NCI-H510A treated with DMSO at 0.1 percent for 48 hours (cell line): ENCODE results near the gene SEMA6A.
A peak's percentile ranks its signal among the peaks of the same experiment; 100 is the strongest.

Experiments
- DNase-seq: peaks from one replicate; lab custom pipeline; 2025; lab: John Stamatoyannopoulos, UW

Gene SEMA6A

GRCh38 chr5:116575326-116576052, 866 bp upstream of the SEMA6A start:
- DNase-seq = peak; percentile 45

- DNase-seq = no peak
These were observed 789 bp downstream of the SEMA6A start for GRCh38 chr5:116573702-116574366.

DNA sequence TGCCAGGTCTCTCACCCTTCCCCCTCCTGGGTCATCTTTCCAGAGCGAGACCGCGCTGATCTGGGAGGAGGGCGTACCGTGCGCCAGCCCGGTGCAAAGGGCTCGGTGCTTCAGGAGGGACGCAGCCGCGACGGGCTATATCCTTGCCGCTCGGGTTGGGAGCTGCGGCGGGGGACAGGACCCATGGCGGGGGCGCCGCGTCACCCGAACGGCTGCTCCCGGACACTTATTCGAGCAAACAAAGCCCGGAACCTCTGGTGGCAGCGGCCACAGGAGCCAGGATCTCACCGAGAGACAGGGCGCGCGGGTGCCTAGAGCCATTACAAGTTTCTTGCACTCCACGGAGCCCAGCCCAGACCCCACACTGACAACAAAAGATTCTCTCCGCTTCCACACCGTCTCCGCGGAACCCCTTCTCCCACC, 1.3 kb downstream of the SEMA6A start:
- DNase-seq = no peak

GRCh38 chr5:116572350-116573278, 2.0 kb downstream of the SEMA6A start:
- no peak for DNase-seq

GRCh38 chr5:116571568-116572349, 2.9 kb downstream of the SEMA6A start:
- DNase-seq = no peak

GRCh38 chr5:116569999-116570398, 4.6 kb downstream of the SEMA6A start:
- DNase-seq = no peak

GRCh38 chr5:116567106-116567505, 7.5 kb downstream of the SEMA6A start:
- DNase-seq = no peak

DNA sequence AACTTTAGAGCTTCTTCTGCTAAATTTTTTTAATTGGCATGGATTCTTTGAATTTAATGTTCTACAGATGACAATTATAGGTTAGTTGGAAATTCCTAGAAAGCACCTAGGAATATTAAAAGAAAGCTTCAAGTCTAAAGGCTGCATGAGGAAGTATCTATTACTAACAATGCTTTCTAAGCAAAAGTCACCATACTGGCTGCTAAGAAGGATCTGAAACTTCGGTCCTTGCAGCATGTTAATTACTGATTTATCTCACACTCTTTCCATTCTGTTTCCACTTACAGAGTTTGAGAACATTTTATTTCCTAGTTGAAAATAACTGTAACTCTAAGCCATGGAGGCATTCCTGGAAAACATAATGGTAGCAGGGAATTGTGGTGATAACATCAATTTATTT, 8.4 kb downstream of the SEMA6A start:
- DNase-seq = no peak

- DNase-seq = no peak
These were observed 9.7 kb downstream of the SEMA6A start for GRCh38 chr5:116564756-116565490.

GRCh38 chr5:116564312-116564711, 10.3 kb downstream of the SEMA6A start:
- DNase-seq = no peak

GRCh38 chr5:116563736-116564308, 10.8 kb downstream of the SEMA6A start:
- DNase-seq = no peak

- no peak for DNase-seq
These were observed 12.0 kb downstream of the SEMA6A start for GRCh38 chr5:116562669-116563068.

GRCh38 chr5:116561658-116562057, 13.0 kb downstream of the SEMA6A start:
- DNase-seq = no peak

DNA sequence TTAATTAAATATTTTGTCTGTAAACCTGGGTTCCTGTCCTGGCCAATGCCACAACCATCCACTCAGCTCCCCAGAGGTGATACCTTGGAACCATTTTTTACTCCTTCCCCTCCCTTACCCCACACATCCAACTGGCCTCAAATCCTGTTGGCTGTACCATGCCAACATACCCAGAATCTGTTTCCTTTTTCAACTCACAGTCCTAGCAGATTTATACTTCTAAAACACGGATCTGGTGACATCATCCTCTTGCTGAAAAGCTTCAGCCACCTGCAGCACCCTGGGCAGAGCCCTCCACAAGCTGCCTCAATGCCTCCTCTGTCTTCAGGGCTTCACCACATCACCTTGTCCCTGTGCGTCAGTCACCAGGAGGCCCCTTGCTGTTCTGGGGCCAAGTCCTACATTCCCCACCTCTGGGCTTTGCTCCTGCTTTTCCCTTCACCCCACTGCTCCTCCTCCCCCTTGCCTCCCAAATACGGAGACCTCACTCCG, 14.9 kb downstream of the SEMA6A start:
- no peak for DNase-seq

DNA sequence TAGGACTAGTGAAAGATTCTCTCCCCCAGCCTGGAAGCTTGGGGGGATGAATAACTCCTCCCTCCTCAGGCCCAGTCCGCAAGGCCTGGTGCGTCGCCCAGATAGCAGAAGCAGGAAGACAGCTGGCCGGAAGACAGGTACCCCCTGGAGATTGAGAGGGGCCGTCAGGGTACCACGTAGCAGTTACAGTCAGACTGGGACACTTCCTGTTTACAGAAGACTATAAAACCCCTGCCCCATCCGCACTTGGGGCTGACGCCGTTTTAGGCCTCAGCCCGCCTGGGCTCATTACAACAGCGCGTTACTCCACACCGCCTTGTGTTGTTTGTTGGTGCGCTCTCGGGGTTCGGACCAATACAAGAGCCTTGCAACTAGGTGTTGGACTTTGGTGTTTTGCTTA, 15.4 kb downstream of the SEMA6A start:
- DNase-seq = no peak

GRCh38 chr5:116557669-116558271, 16.9 kb downstream of the SEMA6A start:
- DNase-seq = no peak

DNA sequence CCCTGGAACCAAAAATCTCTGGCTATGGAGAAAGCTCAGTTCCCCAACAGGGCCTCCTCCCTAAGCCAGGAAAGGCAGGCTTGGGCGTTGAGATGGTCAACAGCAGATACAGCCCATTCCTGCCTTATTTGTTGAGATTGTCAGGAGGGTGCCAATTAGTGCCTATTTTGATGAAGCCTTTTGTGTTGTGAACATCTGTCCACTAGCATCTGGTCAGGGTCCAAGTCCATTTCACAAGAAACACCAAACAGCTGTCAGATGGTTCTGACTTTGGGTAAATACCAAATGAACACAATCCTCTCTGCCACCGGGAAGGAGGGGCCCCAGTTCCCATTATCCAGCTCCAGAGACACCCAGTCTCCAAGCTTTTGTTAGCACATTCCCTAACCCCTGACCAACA, 19.9 kb downstream of the SEMA6A start:
- DNase-seq = no peak

GRCh38 chr5:116553366-116553765, 21.3 kb downstream of the SEMA6A start:
- no peak for DNase-seq

DNA sequence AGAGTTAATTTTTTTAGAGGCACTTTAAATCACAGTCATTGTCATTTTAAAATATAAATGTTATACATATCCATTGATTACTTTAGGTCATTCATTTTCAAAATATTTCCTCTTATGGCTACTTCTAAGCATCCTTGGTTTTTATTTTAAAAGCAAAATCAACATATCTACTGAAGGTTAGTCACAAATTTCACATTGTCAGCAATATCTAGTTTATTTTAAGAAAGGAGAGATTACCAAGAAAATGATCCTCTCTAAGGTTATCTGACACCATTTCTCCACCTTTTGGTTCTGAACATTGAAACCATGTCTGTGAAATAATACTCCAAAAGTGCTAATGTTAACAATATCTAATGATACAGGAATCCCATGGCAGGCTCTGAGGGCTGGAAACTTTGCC, 24.5 kb downstream of the SEMA6A start:
- no peak for DNase-seq

DNA sequence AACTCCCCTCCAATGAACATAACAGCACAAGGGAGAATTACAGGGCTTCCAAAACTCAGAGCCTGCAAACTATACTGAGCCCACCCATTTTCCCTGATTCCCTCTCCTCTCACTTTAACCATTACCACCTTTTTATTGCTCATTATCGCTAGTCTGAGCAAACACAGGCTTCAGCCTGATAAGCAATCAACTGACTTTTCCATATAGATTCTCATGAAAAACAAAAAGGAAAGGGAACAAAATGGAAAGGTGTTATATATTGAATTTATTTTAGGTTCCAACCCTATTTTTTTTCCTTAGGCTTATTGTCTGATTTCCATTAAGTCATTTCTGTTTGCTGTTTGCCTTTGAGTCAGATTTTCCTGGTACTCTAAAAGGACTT, 27.9 kb downstream of the SEMA6A start:
- no peak for DNase-seq
